ENCODE results near the gene ABRAXAS1. TPM values are rescaled to one million over a fixed set of nuclear protein-coding genes. Genes with fewer than 3 reads are reported as not detected.
A peak's percentile ranks its signal among the peaks of the same experiment; 100 is the strongest.

ABRAXAS1 gene
- total RNA-seq (10 to 100 TPM; 10.7 to 11.6 TPM), polyA plus RNA-seq (ENCODE audit: insufficient read length in 6 of 6) (10 to 100 TPM; 47.4 to 55.5 (median 51.9) TPM)
- long read RNA-seq, donor 1, full-length matches to known transcripts = 8 of 8 reads
- long read RNA-seq, donor 1, partial matches to known transcripts = 0 of 8 reads
- long read RNA-seq, donor 1, other reads (novel, unspliced or antisense) = 0 of 8 reads
- long read RNA-seq, donor 2, full-length matches to known transcripts = 5 of 5 reads
- long read RNA-seq, donor 2, partial matches to known transcripts = 0 of 5 reads
- long read RNA-seq, donor 2, other reads (novel, unspliced or antisense) = 0 of 5 reads
- long read RNA-seq, donor 3, full-length matches to known transcripts = 7 of 7 reads
- long read RNA-seq, donor 3, partial matches to known transcripts = 0 of 7 reads
- long read RNA-seq, donor 3, other reads (novel, unspliced or antisense) = 0 of 7 reads
- long read RNA-seq, donor 4, full-length matches to known transcripts = 1 of 4 reads
- long read RNA-seq, donor 4, partial matches to known transcripts = 1 of 4 reads
- long read RNA-seq, donor 4, other reads (novel, unspliced or antisense) = 2 of 4 reads
- long read RNA-seq, donor 5, full-length matches to known transcripts = 3 of 3 reads
- long read RNA-seq, donor 5, partial matches to known transcripts = 0 of 3 reads
- long read RNA-seq, donor 5, other reads (novel, unspliced or antisense) = 0 of 3 reads
- long read RNA-seq, donor 6, full-length matches to known transcripts = 6 of 6 reads
- long read RNA-seq, donor 6, partial matches to known transcripts = 0 of 6 reads
- long read RNA-seq, donor 6, other reads (novel, unspliced or antisense) = 0 of 6 reads
- long read RNA-seq, donor 7, full-length matches to known transcripts = 1 of 1 reads
- long read RNA-seq, donor 7, partial matches to known transcripts = 0 of 1 reads
- long read RNA-seq, donor 7, other reads (novel, unspliced or antisense) = 0 of 1 reads
- long read RNA-seq, donor 8, full-length matches to known transcripts = 5 of 5 reads
- long read RNA-seq, donor 8, partial matches to known transcripts = 0 of 5 reads
- long read RNA-seq, donor 8, other reads (novel, unspliced or antisense) = 0 of 5 reads
- long read RNA-seq, donor 9 = 0 reads
- long read RNA-seq, donor 10 = 0 reads
- long read RNA-seq, donor 11, full-length matches to known transcripts = 2 of 2 reads
- long read RNA-seq, donor 11, partial matches to known transcripts = 0 of 2 reads
- long read RNA-seq, donor 11, other reads (novel, unspliced or antisense) = 0 of 2 reads
- long read RNA-seq, donor 12, full-length matches to known transcripts = 1 of 1 reads
- long read RNA-seq, donor 12, partial matches to known transcripts = 0 of 1 reads
- long read RNA-seq, donor 12, other reads (novel, unspliced or antisense) = 0 of 1 reads

DNA sequence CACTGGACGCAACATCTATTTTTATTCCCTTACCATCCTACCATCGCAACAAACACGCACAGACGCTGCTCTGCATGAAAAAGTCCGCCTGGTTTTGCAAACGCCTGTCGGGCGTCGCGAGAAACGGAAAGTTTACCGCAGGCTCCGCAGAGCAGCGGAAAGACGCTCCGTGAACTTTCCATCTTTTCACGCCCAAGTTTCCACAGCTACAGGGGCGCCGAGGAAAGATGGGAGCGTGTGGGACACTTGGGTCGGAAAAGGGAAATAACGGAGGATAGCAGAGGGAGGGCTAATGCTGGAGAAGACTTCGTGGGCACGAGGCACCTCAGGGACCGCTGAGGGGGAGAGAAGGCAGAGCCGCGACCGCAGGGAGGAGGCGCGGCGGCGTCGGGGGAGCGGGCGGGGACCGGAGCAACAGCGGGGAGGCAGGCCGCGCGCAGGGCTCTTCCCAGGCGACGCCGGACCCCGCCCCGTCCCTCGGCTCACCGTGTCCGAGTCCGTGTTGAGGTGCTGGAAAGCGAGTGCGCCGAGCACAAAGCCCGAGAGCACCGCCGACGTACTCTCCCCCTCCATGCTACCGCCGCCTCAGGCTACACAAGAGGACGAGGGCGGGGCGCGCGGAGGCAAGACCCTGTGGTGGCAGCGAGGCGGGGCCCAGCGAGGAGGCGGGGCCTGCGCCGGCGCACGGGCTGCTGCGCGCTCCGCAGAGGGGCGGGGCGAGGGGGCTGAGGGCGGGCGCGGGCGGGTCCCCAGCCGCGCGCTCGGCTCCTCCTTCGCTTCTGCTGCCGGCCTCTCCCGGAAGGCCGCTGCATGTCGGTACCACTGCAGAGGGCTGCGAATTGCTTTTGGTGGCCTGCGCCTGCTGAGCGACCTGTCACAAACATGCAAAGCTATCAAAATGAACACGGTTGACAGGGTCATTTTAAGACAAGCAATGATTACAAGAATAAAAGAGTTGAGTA, at the start of gene ABRAXAS1:
Gene ABRAXAS1 (minus strand): TSS at position 601 of the 962 bp plus-strand sequence. CDS start 28 bp downstream, at position 573.
- Histone ChIP-seq H3K36me3 (peaks cover 0 to 6% of the 10 kb centered on the region in 2 donors), H3K27ac (peak within 1 kb of the TSS; percentile 88 to 92), H3K4me1 (peaks cover 8 to 22% of the 10 kb centered on the region in 2 donors), H3K4me3 (peak within 1 kb of the TSS; percentile 87 to 93), H3K9me3 (no peaks in the 10 kb centered on the region), H3K27me3 (no peaks in the 10 kb centered on the region)
- peak; percentile 91 to 99 (median 96) for DNase-seq
- intact Hi-C loops (cut with DNase I) = no loop called here
- TF ChIP-seq, protein P1, sequence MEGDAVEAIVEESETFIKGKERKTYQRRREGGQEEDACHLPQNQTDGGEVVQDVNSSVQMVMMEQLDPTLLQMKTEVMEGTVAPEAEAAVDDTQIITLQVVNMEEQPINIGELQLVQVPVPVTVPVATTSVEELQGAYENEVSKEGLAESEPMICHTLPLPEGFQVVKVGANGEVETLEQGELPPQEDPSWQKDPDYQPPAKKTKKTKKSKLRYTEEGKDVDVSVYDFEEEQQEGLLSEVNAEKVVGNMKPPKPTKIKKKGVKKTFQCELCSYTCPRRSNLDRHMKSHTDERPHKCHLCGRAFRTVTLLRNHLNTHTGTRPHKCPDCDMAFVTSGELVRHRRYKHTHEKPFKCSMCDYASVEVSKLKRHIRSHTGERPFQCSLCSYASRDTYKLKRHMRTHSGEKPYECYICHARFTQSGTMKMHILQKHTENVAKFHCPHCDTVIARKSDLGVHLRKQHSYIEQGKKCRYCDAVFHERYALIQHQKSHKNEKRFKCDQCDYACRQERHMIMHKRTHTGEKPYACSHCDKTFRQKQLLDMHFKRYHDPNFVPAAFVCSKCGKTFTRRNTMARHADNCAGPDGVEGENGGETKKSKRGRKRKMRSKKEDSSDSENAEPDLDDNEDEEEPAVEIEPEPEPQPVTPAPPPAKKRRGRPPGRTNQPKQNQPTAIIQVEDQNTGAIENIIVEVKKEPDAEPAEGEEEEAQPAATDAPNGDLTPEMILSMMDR (IDR thresholded peaks at IDR 0.05) = no peak
- ATAC-seq = peak; percentile 100

DNA sequence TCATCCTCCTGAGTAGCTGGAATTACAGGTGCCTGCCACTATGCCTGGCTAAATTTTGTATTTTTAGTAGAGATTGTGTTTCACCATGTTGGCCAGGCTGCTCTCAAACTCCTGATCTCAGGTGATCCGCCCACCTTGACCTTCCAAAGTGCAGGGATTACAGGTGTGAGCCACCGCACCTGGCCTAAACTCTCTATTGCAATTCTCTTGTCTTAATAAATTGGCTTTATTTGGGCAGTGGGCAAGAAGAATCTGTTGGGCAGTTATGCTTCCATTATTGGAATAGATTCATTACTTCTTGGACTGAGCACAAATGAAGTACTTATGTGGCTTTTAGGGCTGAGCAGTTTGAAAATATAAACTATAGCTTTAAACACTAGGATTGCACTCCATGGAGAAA, 42.8 kb upstream of the ABRAXAS1 start:
- Histone ChIP-seq H3K4me1 (no peaks in the 10 kb centered on the region), H3K27me3 (no peaks in the 10 kb centered on the region), H3K9me3 (peaks cover 0 to 7% of the 10 kb centered on the region in 2 donors), H3K4me3 (no peak overlapping the region), H3K27ac (no peak overlapping the region), H3K36me3 (no peaks in the 10 kb centered on the region)
- DNase-seq = no peak
- intact Hi-C loops (cut with DNase I) = no loop called here
- ATAC-seq = no peak
- TF ChIP-seq, protein P1 (IDR thresholded peaks at IDR 0.05) = no peak

DNA sequence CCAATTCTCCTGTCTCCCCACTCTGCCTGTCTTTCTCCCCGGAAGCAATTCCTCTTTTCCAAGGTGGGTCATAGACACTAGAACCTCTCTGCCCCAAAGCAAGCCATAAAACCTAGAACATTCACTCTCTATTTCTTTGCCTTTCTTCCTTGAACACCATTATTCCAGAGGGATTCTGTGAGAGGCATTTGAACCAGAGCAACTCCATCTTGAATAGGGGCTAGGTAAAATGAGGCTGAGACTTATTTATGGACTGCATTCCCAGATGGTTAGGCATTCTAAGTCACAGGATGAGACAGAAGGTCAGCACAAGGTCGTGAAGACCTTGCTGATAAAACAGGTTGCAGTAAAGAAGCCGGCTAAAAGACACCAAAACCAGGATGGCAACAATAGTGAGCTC, 37.3 kb upstream of the ABRAXAS1 start:
- intact Hi-C loops (cut with DNase I) = no loop called here
- Histone ChIP-seq H3K27ac (no peak overlapping the region), H3K9me3 (peaks cover 0 to 2% of the 10 kb centered on the region in 2 donors), H3K4me1 (no peaks in the 10 kb centered on the region), H3K4me3 (no peak overlapping the region), H3K36me3 (no peaks in the 10 kb centered on the region), H3K27me3 (no peaks in the 10 kb centered on the region)
- ATAC-seq (no peak), DNase-seq (no peak)
- TF ChIP-seq, protein P1 (IDR thresholded peaks at IDR 0.05) = no peak

DNA sequence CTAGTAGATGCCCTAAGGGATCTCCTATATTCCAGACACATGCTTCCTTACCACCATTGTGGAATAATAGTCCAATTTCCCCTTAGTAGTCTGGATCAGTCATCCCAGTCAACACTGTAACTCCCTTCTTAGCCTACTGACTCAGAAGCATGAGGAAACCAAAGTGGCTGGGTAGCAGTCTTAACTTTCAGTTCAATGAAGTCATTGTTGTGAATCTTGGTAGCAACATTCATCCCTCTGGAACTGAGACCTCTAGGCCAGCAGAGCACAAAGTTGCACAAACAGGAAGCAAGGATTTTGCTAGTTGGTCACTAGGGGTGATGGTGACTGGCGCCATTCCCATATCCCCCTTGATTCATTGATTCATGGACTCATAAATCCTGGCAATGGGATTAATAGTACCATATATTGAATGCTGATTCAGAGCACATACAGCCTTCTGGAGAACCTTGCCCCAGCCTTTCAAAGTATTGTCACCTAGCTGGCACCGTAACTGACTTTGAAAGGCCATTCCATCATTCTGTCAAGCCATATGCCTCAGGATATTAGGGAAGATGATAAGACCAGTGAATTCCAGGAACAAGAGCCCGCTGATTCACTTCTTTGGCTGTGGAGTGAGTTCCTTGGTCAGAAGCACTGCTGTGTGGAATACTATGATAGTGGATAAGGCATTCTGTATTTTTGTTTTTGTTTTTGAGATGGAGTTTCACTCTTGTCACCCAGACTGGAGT, 31.3 kb upstream of the ABRAXAS1 start:
- no peak overlapping the region for H3K4me3 ChIP-seq
- no peaks in the 10 kb centered on the region for H3K4me1 ChIP-seq
- H3K27ac ChIP-seq = no peak overlapping the region
- ATAC-seq = peak; percentile 26
- no peaks in the 10 kb centered on the region for H3K9me3 ChIP-seq
- no peak for DNase-seq
- TF ChIP-seq, protein P1 (IDR thresholded peaks at IDR 0.05) = no peak
- no peaks in the 10 kb centered on the region for H3K36me3 ChIP-seq
- intact Hi-C loops (cut with DNase I) = no loop called here
- H3K27me3 ChIP-seq = no peaks in the 10 kb centered on the region

Data from left lung (tissue), 14 donors.